Suppressor macrophage treated with lipopolysaccharide for 1 hour (primary cell): ENCODE results near the gene IMMP2L.

Experiments used
- DNase-seq, 3 donors: peaks; one replicate each; pipeline ENCODE4 v3.0.0-alpha.2; 2020 to 2022

Gene IMMP2L

GRCh38 chr7:111388912-111389311 is 173.4 kb downstream of the IMMP2L start:
- no peak for DNase-seq

GRCh38 chr7:111388016-111388415 is 174.3 kb downstream of the IMMP2L start:
- no peak for DNase-seq

- peak; percentile 22 to 43 (median 30) for DNase-seq
Observed at GRCh38 chr7:111384065-111384891, 178.0 kb downstream of the IMMP2L start.

- DNase-seq = no peak
Observed at GRCh38 chr7:111383133-111383532, 179.2 kb downstream of the IMMP2L start.

- no peak for DNase-seq
Observed at GRCh38 chr7:111381590-111381989, 180.7 kb downstream of the IMMP2L start.

GRCh38 chr7:111380945-111381344 is 181.3 kb downstream of the IMMP2L start:
- no peak for DNase-seq

- no peak for DNase-seq
Observed at GRCh38 chr7:111374027-111374426, 188.3 kb downstream of the IMMP2L start.

- no peak for DNase-seq
Observed at GRCh38 chr7:111371437-111371836, 190.9 kb downstream of the IMMP2L start.

- no peak for DNase-seq
Observed at GRCh38 chr7:111370002-111370401, 192.3 kb downstream of the IMMP2L start.

GRCh38 chr7:111368381-111369065 is 193.8 kb downstream of the IMMP2L start:
- no peak for DNase-seq

- DNase-seq = no peak
Observed at GRCh38 chr7:111364413-111364812, 197.9 kb downstream of the IMMP2L start.

GRCh38 chr7:111363099-111363498 is 199.2 kb downstream of the IMMP2L start:
- DNase-seq = no peak

- no peak for DNase-seq
Observed at GRCh38 chr7:111362506-111363054, 199.7 kb downstream of the IMMP2L start.

GRCh38 chr7:111358915-111359314 is 203.4 kb downstream of the IMMP2L start:
- DNase-seq = no peak

- DNase-seq = peak; percentile 12 to 21 (median 18)
Observed at GRCh38 chr7:111357691-111358090, 204.6 kb downstream of the IMMP2L start.

GRCh38 chr7:111356941-111357340 is 205.4 kb downstream of the IMMP2L start:
- no peak for DNase-seq

GRCh38 chr7:111352319-111352718 is 210.0 kb downstream of the IMMP2L start:
- DNase-seq = no peak

GRCh38 chr7:111346219-111346618 is 216.1 kb downstream of the IMMP2L start:
- DNase-seq = no peak

- no peak for DNase-seq
Observed at GRCh38 chr7:111343017-111343416, 219.3 kb downstream of the IMMP2L start.

GRCh38 chr7:111339006-111339405 is 223.3 kb downstream of the IMMP2L start:
- DNase-seq = no peak

- no peak for DNase-seq
Observed at GRCh38 chr7:111333010-111333409, 229.3 kb downstream of the IMMP2L start.

GRCh38 chr7:111330235-111330523 is 232.1 kb downstream of the IMMP2L start:
- DNase-seq = no peak

GRCh38 chr7:111329367-111330234 is 232.7 kb downstream of the IMMP2L start:
- no peak for DNase-seq
